ENCODE data around the gene MAJIN.

DNA sequence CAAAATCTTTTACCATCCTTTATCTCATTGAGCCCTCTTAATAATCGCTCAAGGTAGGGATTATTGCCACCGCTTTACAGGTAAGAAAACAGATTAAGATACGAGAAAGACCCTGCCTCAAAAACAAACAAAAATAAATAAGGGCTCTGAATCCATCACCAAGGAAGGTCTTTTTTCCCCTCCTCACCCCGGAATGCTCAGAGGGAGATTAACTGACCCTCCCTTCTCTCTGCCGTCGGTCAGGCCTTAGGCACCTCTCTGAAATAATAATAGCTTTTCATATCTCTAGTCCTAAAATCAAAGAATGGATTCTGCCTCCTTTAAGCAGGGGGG lies 54.3 kb downstream of the MAJIN start:
- TF ChIP-seq, protein P1, sequence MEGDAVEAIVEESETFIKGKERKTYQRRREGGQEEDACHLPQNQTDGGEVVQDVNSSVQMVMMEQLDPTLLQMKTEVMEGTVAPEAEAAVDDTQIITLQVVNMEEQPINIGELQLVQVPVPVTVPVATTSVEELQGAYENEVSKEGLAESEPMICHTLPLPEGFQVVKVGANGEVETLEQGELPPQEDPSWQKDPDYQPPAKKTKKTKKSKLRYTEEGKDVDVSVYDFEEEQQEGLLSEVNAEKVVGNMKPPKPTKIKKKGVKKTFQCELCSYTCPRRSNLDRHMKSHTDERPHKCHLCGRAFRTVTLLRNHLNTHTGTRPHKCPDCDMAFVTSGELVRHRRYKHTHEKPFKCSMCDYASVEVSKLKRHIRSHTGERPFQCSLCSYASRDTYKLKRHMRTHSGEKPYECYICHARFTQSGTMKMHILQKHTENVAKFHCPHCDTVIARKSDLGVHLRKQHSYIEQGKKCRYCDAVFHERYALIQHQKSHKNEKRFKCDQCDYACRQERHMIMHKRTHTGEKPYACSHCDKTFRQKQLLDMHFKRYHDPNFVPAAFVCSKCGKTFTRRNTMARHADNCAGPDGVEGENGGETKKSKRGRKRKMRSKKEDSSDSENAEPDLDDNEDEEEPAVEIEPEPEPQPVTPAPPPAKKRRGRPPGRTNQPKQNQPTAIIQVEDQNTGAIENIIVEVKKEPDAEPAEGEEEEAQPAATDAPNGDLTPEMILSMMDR (IDR thresholded peaks at IDR 0.05) = no peak
- no peak for TF ChIP-seq RFX5 (IDR thresholded peaks at IDR 0.05; ENCODE audit: low read length)
- no peak for TF ChIP-seq EZH2phosphoT487 (IDR thresholded peaks at IDR 0.05; ENCODE audit: borderline replicate concordance, low read depth)
- no peak for TF ChIP-seq NRF1 (IDR thresholded peaks at IDR 0.05; ENCODE audit: low read depth, low read length)
- no peak for TF ChIP-seq TAF1 (IDR thresholded peaks at IDR 0.05; ENCODE audit: borderline replicate concordance, low read depth, low read length)
- no peak for TF ChIP-seq RAD21 (IDR thresholded peaks at IDR 0.05; ENCODE audit: low read length)
- TF ChIP-seq RCOR1 (IDR thresholded peaks at IDR 0.05; ENCODE audit: low read length) = no peak
- TF ChIP-seq GABPA (IDR thresholded peaks at IDR 0.05; ENCODE audit: low read depth) = no peak
- no peak for TF ChIP-seq CHD2 (IDR thresholded peaks at IDR 0.05; ENCODE audit: low read length, partially characterized antibody)
- TF ChIP-seq EP300 (IDR thresholded peaks at IDR 0.05; ENCODE audit: borderline replicate concordance in 1 of 2, low read depth in 1 of 2, low read length in 1 of 2) = no peak
- no peak for TF ChIP-seq ELF1 (IDR thresholded peaks at IDR 0.05)
- TF ChIP-seq, protein P2, sequence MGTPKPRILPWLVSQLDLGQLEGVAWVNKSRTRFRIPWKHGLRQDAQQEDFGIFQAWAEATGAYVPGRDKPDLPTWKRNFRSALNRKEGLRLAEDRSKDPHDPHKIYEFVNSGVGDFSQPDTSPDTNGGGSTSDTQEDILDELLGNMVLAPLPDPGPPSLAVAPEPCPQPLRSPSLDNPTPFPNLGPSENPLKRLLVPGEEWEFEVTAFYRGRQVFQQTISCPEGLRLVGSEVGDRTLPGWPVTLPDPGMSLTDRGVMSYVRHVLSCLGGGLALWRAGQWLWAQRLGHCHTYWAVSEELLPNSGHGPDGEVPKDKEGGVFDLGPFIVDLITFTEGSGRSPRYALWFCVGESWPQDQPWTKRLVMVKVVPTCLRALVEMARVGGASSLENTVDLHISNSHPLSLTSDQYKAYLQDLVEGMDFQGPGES (IDR thresholded peaks at IDR 0.05; ENCODE audit: low read depth, low read length) = no peak
- no peak for TF ChIP-seq NFIC (IDR thresholded peaks at IDR 0.05; ENCODE audit: borderline replicate concordance)
- no peak for TF ChIP-seq SIN3A (IDR thresholded peaks at IDR 0.05; ENCODE audit: borderline replicate concordance, low read depth, low read length)

All from SK-N-SH (cell line).